Germinal center (tissue), 1 donor: ENCODE results near the gene PWWP2A.

Experiments
- DNase-seq: peaks from one replicate; pipeline ENCODE4 v3.0.0; 2012; ENCODE audit warnings: mixed read lengths, low spot score

The PWWP2A gene

DNA sequence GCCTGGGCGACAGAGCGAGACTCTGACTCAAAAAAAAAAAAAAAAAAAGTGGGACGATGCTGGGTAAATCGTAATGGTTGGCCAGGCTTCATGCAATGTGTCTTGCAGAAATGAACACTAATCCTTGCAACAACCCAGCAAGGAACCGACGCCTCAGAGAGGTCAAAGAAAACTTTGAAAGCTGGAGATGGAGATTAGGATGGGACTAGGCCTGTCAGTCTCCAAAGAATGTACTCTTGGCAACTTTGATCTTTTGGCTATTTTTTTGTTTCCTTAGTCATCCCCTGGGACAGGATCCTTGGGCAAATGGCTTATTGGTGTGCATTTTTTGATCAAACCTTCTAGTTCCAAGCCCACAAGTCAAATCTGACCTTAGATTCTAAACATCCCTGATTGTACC lies 10.6 kb upstream of the PWWP2A start:
- no peak for DNase-seq

DNA sequence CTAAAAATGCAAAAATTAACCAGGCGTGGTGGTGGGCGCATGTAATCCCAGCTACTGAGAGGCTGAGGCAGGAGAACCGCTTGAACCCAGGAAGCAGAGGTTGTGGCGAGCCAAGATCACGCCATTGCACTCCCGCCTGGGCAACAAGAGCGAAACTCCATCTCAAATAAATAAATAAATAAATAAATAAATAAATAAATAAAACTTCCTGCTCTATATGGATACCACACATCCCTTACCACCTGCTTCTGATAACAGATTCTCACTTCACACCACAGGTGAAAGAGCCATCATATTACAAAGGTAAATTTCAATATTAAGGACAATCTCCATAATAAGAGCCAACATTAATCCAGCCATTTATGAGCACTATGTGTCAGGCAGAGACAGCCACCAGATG lies 9.4 kb upstream of the PWWP2A start:
- no peak for DNase-seq

DNA sequence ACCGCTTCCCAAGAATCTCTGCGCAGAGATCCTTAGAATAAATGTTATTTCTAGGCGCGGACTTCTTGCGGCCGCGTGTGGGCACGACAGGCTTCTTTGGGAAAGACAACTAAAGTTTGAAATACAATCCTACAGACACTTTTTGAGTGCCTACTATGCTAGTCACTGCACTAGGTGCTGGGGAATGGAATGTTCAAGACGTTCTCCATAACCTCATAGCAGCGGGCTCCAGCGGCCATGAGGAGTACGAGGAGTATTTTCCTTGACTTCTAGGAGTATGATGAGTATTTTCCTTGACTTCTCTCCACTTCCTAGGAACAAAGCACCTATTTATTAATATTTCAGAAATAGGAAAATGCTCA lies 636 bp upstream of the PWWP2A start:
- DNase-seq, result no peak

DNA sequence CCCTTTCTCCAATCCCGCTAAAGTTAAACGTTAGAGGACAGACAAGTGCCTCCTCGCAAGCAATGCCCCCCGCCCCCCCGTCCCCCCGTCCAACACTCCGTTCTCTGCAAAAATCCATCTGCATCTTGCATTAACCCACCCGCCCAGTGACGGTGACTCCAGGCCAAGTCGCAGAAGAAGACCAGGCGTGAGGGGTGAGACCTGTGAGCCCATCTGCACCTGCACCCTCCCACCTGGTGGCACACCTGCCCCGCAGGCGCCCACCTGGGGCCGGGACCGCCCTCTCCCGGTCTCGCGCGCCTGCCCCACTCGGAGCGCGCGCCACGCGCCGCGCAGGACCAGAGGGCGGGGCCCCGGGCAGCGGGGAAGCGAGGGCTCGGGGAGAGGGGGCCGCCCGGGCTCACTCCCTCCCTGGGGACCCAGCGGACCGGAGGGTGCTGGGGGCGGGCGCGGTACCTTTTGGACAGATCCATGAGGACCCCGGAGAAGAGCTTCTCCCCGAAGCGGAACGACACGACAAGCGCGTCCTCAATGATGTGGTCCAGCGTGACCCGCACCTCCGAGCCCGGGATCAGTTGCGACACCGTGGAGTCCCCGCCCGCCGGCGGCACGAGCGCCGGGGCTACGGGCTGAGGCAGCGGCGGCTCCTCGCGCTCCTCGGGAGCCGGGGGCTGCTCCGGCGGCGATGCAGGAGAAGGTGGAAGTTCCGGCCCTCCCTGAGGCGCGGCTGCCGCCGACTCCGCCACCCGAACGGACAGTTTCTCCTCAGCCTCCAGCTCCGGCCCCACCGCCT lies 705 bp downstream of the PWWP2A start:
- peak; percentile 67 for DNase-seq

DNA sequence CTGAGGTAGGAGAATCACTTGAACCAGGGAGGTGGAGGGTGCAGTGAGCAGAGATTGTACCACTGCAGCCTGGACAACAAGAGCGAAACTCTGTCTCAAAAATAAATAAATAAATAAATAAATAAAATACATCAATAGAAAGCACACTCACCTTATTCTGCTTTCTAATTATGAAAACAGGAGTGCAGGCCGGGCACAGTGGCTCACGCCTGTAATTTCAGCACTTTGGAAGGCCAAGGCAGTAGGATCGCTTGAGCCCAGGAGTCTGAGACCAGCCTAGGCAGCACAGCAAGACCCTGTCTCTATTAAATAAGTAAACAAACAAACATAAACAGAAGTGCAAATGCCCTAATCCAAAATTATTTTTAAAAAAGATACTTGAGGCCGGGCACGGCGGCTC lies 2.3 kb downstream of the PWWP2A start:
- DNase-seq, result no peak

DNA sequence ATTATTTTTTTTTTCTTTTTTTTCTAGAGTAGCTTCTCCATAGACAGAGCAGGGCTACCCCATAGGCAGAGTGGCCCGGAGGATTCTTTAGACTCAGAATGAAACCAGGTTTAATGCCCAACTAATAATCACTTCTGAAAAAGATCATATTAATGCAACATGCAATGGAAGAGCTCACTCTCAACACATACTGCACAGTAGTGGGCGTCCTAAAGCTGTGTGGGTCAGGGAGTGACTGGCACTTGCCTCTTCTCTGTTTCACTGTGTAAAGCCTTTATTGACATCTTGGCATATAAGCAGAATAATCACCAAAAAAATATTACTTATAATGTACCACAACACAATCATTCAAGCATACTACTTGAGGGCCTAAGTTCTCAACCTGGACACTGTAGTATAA lies 11.1 kb downstream of the PWWP2A start:
- no peak for DNase-seq

DNA sequence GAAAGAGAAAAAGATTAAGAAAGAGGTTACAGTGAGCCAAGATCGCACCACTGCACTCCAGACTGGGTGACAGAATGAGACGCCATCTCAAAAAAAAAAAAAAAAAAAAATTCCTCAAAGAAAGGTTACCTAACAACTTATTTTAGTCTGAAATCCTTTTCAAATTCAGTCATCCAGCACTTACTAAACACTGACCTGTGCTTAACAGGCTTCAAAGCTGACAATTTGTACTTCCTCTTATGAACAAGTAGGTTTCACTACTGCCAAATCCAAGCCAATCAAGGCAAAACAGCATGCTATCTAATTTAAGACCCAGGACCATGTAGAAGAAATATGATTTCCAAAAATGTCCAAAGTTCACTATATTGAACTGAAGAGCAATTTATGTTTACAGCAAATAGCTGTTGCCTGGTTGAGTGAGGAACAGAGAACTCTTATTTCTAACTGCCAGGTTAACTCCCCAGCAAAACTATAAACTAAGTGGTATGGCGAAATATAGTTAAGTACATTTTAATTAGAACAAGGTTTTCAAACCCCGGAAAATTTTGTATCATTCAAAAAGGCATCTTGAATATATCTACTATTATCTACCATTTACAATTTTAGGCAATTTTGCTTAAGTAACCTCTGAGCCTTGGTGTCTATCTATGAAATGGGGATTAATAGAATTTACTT lies 13.4 kb downstream of the PWWP2A start:
- DNase-seq, result no peak

DNA sequence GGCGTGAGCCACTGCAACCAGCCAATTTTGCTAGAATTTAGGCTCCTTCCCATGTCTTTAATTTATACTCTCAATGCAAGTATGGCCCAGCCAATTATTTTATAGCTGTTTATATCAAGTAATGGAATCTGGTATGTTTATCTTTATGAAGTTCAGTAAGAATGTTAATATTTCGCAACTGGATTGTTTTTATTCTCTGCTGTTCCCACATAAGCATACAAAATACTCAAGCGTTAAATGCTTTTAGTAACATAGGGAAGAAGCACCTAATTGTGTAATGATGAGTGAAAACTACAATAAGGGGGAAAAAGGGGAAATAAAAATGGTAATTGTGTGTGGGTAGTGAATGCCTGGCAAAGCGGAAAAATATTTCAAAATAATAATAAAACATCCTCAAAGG lies 21.3 kb downstream of the PWWP2A start:
- no peak for DNase-seq

DNA sequence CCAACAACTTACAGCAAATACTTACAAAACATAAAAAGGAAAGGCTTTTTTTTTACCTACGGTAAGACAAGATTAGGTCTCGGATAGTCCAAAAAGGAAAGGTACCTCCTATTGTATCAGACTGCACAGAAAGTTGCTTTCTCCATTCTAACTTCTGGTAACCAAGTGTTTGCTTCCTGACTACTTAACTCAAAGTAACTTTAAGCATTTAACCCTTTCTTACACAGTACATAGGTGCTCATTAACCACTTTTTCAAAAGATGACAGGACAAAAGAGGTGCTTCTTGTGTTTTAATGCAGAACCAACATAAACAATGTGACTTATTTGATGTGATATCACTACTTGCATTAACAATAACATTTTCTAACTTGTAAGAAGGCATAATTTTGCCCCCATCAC lies 23.1 kb downstream of the PWWP2A start:
- no peak for DNase-seq

DNA sequence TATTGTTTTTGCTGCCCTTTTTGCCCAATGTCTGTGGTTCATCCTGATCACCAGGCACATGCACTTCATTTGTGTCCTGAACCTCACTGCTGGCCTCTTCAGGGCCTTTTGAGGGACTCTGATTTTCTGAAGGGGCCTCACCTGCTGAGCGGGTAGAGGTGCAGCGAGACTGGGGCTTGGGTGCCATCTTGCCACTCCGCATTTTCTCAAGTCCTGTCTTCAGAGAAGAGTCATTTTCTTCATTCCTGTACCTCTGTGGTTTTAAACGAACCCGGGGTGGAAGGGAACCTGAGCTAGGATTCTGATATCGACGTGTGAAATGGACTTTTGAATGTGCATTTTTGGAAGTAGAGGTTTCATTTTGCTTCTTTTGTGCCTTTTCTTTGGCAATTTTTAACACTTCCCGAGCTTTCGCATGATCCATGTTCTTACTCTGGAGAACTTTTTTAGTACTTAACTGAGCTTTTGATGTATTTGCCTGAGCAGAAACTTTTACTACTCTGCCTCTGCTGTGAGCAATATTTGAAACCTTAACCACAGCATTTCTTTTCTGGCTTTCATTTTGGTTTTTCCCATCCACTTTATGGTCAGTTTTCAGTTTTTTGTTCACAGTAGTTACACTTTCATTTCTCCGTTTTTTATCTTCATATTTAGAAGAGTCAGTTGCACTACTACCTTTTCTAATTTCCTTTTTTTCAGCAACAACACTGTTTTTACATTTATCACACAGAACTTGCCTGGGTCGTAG lies 26.1 kb downstream of the PWWP2A start:
- no peak for DNase-seq

DNA sequence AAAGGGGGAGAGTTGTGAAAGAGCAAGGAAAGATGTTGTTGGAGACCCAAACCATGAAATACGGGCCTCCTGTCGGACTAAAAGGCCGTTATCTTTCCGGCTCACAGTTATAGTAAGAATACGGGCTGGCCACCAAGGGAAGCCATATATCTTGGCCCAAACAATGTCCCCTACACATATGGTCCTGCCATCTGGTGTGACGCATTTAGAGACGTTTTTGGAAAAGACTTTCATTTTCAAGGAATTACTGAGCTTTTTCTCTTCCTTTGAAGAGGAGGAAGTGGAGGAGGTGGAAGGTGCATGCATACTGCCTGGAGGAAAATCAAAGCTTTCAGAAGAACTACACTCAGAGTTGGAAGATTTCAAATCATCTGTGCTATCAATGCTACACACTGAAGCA lies 26.7 kb downstream of the PWWP2A start:
- DNase-seq, result no peak

DNA sequence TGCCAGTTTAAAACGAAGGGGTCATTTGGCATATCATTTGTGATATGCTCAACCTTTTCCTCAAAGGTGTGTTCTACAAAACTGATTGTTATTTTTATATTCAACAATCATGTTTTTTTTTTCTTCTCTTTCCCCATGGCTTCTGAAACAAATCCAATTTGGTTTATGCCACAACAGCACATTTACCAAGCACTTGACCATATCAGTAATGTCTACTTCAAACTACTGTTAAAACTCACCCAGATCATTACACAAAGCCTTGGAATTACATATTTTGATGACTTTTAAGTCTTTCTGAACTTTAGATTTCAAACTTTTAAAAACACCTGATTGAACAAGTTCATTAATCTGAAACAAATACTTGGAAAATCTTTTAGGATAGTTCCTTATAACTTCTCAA lies 29.2 kb downstream of the PWWP2A start:
- no peak for DNase-seq

DNA sequence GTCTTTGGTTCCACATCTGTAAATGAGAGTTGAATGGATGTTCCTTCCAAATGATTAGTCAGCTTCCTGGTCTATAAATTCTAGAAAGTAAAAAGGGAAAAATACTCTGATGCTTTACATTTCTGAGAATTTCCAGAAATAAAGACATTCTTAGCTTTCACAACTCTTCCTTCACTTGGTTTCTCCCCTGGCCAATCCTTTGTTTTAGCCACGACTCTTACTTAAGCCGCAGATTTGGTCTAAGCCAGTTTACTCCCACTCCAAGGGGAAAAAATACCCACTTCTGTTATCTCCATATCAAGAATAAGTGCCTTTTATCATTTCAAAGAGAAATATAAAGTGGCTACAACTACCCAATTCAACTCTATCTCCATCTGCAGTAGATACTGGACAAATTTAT lies 29.7 kb downstream of the PWWP2A start:
- DNase-seq, result no peak

DNA sequence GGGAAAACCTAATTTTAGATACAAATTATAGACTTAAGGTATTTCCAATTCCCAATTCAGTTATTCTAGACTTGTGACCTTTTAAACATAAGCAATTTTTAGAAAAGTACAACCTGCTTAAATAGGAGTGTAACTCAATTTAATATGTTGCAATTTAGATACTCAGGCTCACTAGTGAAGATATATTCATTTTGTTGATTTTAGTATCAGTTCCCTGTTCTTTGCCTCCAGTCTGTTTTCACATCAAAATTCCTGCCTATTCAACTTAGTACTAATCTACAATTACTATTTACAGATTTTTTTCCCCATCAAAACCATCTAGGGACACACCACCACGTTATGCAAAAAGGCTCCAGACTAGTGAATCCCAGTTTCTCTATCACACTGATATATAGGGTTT lies 30.4 kb downstream of the PWWP2A start:
- DNase-seq, result no peak

DNA sequence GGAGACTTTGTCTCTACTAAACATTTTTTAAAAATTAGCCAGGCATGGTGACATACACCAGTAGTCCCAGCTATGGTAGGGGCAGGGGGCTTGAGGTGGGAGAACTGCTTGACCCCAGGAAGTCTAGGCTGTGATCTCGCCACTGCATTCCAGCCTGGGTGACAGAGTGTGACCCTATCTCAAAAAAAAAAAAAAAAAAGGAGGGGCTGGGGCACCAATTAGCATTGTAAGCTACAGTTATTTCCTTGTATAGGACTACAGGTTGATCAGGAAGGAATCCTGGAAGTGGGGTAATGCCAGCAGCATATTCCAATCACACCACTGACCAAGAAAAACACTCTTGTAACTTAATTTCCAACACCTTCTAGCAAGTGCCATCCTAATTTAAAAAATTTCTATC lies 32.1 kb downstream of the PWWP2A start:
- DNase-seq, result no peak

DNA sequence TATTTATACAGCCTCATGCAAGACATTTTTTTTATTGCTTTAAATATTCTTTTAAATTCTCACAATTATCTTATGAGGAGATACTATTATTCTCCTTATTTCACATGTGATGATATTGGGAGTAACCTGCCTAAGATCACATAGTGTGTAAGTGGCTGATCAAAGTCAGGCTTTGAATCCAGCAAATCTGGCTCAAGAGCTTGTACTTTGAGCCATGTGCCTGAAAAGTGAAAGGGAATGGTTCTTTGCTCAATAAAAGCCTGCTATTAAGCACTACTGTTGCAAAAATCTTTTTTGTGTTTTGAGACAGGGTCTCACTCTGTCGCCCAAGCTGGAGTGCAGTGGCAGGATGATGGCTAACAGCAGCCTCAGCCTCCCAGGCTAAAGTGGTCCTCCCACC lies 35.1 kb downstream of the PWWP2A start:
- DNase-seq, result no peak

DNA sequence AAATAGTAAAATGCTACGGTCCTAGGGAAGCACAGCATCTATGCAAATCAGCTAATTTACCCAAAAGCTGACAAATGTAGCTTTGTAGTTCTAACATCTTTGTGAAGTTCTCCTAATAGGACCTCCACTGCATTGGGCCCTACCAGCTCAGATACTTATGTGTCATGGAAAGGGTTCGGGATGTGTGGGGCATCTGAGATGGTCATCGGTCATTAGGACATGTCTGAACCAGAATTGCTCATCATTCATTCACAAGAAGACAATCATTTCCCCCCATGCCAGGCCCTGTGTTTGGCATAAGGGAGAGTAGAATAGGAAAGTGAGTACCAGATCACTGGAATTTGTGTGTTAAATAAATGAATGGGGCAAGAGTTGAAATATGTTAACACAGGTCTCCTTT lies 35.7 kb downstream of the PWWP2A start:
- DNase-seq, result no peak

DNA sequence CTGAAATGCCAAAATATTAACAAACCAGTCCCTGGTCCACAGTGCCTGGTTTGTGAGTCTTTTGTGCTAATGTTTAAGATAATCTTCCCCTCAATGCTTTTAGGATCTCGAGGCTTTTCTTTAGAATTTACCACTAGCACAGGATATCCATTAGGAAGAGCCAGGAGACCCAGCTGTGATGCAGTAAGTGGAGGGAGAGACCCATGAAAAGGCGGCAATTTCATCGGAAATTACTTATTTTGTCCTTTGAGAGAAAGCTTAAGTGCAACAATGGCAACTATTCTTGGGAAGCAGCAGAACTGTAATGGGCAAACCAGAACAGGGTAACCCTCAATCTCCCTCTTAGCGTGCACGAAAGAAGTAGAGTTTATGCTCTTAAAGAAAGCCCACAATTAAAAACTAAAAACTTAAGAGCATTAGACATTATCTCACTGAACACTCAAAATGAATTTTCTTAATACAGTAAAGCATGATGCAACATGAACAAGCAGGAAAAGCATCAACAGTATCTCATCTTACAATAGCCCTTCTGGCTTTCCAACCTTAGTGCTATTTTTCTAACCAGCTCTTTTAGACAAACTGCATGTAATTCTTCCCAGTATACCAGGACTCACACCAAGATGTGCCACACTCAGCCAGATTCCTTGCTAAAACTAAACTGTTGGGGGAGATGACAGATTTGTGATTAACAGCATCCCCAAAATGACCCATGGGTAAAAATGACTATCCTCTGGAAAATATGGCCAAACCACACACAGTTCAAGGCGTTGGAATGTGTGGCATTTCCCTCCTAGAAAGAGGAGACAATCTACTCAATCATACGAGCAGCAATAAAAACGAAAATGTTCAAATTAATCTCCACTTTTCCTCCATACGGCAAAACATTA lies 36.4 kb downstream of the PWWP2A start:
- DNase-seq, result no peak

DNA sequence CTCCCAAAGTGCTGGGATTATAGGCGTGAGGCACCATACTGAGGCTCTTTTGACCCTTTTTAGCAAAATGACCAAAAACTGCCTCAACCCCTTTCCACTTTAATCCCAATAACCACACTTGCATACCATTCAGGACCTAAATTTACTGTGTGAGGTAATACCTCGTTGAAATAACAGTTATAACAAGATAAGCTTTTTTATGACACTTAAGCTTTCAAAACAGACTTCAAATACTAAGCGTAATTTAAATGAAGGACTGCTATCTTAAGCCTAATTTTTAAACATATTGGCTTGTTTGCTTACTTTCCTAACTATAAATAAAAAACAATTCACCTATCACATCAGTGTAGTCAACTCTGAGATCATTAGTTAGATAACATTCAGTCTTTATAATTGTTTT lies 37.8 kb downstream of the PWWP2A start:
- no peak for DNase-seq

DNA sequence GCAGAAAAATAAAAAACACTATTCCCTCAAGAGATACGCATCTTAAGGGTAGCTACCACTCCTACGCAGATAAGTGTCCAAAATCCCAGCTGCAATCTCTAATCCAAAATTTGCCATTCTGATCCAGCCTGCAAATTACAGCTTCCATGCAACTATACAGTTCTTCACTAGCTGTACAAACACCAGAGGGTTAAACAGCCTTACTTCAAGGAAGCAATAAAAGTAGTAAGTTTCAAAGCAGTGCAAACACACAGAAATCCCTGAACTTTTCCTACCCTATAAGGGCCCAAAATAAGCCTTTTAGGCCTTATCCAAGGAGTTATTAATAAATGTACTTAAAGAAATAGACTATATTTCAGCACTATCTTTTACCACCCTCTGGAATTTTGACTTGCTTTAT lies 39.5 kb downstream of the PWWP2A start:
- DNase-seq, result no peak

DNA sequence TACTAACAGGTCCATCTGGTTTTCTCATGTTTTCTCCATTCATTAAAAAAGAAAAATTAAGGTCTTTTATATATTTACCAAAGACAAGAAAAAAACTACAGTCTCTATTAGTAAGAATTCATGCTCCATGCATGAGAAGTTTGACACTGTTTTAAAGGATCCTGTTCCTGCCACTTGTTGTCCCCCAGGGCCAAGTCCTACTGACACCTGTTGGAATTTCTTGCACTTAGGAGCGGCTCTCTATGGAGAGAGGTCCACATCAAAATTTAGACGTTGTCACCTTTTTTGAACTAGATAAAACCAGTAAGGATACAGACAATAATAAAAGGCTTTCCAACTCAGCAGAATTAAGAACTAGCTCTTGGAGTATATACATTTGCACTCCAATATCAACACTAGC lies 42.3 kb downstream of the PWWP2A start:
- DNase-seq, result no peak

DNA sequence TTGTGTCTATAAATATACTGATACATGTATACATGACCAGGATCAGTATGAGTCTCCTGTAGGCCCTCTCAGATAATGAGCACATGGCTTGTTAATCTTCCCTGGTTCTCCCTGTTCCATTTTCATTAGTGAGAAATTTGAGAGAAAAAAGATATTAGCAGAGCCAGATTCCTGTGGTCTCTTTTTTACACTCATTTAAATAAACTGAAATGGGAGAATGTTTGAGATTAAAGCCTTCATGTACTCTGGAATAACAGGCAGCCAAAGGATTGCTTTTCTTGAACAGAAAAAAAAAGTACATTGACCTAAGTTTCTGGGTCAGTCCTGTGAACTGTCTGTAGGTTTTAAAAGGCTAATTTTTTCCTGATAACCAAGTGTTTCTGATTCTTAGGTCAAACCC lies 44.2 kb downstream of the PWWP2A start:
- DNase-seq, result no peak
